ENCODE data around the gene STX1A.

- TF ChIP-seq CTCF (tag by site-specific recombination; IDR thresholded peaks at IDR 0.05): no peak
- TF ChIP-seq ELK4 (IDR thresholded peaks at IDR 0.05; ENCODE audit: borderline replicate concordance, low read depth, low read length): no peak
- TF ChIP-seq ZNF426 (tag by site-specific recombination; IDR thresholded peaks at IDR 0.05): no peak
- no peak for TF ChIP-seq ZNF274 (IDR thresholded peaks at IDR 0.05; ENCODE audit: low read length)
- TF ChIP-seq ZNF274 (tag by site-specific recombination; IDR thresholded peaks at IDR 0.05; ENCODE audit: borderline replicate concordance): no peak
- TF ChIP-seq MYNN (tag by site-specific recombination; IDR thresholded peaks at IDR 0.05; ENCODE audit: borderline replicate concordance): no peak
- TF ChIP-seq ZNF776 (tag by site-specific recombination; IDR thresholded peaks at IDR 0.05; ENCODE audit: borderline replicate concordance): no peak
- no peak for TF ChIP-seq ZNF76 (tag by site-specific recombination; IDR thresholded peaks at IDR 0.05; ENCODE audit: borderline replicate concordance, low read depth)
- no peak for TF ChIP-seq ATF2 (tag by site-specific recombination; IDR thresholded peaks at IDR 0.05; ENCODE audit: low read depth)
- no peak for TF ChIP-seq ZNF521 (tag by site-specific recombination; IDR thresholded peaks at IDR 0.05)
- TF ChIP-seq YY1 (tag by site-specific recombination; IDR thresholded peaks at IDR 0.05): no peak
- TF ChIP-seq ZNF704 (tag by site-specific recombination; IDR thresholded peaks at IDR 0.05): no peak
- TF ChIP-seq ZBTB8A (tag by site-specific recombination; IDR thresholded peaks at IDR 0.05): no peak
- no peak for TF ChIP-seq SP3 (tag by site-specific recombination; IDR thresholded peaks at IDR 0.05)
- TF ChIP-seq REPIN1 (tag by site-specific recombination; IDR thresholded peaks at IDR 0.05; ENCODE audit: low read depth): no peak
Measured at GRCh38 chr7:73742753-73743641, 23.5 kb upstream of the STX1A start.

Data from HEK293 (cell line).